LNCAP (cell line): ENCODE measurements around the gene PTPRA.

Experiments
- TF ChIP-seq, protein P1 (sequence below): fragments of 450-650 bp; IDR thresholded peaks from 2 replicates; pipeline ENCODE4 v1.5.1; 2017; ENCODE audit warnings: mild to moderate bottlenecking

PTPRA gene

DNA sequence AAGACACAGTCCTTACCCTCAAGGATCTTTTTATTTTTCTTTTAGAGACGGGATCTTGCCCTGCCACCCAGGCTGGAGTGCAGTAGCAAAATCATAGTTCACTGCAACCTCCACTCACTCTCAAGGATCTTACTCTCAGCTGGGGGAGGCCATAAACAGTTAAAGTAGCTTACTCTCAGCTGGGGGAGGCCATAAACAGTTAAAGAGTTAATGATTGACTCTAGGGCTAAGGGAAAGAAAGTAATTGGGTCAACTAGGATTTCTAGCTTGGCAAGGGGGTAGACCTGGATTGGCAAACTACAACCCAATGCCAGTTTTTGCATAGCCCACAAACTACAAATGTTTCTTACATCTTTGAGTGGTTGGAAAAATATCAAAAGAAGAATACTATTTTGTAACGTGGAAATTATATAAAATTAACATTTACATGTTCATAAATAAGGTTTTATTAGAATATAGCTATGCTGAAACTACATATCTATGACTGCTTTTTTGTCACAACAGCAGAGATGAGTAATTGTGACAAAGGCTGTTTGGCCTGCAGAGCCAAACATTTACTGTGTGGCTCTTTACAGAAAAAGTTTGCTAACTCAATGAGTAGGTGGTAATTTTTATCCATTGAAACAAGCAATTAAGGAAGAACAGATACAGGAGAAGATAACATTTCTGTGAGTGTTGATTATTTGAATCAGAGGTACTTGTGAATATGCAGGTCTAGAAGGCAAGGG is 46.4 kb downstream of the PTPRA start:
- TF ChIP-seq, protein P1, sequence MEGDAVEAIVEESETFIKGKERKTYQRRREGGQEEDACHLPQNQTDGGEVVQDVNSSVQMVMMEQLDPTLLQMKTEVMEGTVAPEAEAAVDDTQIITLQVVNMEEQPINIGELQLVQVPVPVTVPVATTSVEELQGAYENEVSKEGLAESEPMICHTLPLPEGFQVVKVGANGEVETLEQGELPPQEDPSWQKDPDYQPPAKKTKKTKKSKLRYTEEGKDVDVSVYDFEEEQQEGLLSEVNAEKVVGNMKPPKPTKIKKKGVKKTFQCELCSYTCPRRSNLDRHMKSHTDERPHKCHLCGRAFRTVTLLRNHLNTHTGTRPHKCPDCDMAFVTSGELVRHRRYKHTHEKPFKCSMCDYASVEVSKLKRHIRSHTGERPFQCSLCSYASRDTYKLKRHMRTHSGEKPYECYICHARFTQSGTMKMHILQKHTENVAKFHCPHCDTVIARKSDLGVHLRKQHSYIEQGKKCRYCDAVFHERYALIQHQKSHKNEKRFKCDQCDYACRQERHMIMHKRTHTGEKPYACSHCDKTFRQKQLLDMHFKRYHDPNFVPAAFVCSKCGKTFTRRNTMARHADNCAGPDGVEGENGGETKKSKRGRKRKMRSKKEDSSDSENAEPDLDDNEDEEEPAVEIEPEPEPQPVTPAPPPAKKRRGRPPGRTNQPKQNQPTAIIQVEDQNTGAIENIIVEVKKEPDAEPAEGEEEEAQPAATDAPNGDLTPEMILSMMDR = no peak

DNA sequence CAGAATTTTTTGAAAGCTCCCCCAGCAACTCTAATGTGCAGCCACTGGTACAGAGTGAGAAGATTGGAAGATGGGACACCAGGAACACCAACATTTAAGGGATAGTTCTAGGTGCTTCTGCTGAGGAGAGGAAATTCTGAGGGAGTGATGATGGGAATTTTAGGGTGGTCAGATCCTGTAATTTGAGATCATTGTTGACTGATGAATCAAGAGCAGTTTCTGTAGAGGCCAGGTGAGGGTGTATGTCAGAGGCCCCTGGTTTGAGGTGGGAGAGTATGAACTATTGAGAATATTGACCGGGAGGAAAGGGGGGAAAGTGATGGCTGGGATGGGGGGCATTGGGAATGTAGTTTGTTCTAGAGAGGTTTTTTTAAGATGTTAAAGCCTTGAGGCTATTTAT is 47.2 kb downstream of the PTPRA start:
- TF ChIP-seq, protein P1 = no peak

DNA sequence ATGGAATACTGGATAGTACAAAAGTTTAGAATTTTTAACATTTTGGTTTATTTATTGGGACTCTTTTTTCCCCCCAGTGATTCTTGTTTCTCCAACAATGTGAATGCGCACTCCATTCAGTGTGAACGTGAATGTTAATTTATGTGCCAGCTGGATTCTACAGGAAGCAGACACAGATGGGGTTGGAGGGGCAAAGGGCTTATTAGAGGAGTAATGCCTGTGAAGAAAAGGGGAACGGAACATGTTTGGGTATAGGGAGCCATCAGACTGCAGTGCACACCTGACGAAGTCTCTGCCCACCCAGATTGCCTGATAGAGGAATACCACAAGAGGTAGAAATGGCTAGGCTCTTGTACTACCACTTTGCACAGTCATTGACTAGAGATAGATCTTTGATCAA is 48.2 kb downstream of the PTPRA start:
- TF ChIP-seq, protein P1 = no peak

DNA sequence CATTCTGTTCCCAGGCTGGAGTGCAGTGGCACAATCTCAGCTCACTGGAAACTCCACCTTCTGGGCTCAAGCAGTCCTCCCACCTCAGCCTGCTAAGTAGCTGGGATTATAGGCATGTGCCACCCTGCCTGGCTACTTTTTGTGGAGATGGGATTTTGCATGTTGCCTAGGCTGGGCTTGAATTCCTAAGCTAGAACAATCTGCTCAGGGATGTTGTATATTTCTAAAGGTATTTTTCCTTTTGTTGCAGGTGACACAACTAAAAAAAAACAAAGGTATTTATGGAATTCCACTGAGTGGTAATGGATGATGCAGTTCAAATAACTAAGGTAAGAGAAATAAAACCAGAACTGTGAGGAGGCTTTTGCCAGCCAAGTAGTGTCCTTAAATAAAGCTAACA is 49.7 kb downstream of the PTPRA start:
- TF ChIP-seq, protein P1 = no peak

DNA sequence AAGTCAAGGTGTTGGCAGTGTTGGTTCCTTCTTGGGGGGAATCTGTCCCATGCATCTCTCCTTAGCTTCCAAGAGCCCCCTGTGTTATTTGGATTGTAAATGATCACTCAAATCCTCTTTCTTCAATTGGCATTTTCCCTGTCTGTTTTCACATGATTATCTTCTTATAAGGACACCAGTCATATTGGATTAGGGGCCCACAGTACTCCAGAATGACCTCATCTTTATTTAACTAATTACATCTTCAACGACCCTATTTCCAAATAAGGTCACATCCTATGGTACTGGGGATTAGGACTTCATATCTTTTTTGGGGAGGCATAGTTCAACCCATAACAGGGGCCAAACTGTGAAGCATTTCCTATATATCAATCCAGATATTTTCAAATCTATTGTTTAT is 57.3 kb downstream of the PTPRA start:
- TF ChIP-seq, protein P1 = no peak

DNA sequence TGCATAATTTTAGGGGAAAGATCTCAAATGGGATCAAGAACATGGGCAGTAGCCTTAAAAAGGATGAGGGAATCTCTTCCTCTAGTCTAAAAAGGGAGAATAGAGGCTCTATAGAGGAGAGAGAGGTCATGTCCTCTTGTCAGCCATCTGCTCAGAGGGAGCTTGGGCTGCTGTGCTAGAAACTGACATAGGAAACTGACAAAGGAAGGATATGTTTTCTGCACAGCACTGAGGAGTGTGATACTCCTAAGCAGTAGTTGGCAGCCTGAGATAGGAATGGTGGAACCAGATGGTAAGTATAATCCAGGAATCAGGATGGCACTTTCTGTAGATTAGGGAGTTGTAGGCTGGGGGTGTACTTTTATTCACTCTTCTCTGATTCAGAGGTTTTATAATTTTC is 59.2 kb downstream of the PTPRA start:
- TF ChIP-seq, protein P1 = no peak

DNA sequence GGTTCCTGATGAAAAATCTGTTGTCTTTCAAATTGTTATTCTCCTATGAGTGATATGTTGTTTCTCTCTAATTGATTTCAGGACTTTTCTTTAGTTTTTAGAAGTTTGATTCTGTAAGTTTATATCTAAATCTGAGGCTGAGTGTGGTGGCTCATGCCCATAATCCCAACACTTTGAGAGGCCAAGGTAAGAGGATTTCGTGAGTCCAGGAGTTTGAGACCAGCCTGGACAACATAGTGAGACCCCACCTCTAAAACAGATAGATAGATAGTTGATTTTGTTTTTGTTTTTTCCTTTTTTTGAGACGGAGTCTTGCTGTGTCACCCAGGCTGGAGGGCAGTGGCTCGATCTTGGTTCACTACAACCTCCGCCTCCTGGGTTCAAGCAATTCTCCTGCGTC is 64.6 kb downstream of the PTPRA start:
- TF ChIP-seq, protein P1 = no peak

DNA sequence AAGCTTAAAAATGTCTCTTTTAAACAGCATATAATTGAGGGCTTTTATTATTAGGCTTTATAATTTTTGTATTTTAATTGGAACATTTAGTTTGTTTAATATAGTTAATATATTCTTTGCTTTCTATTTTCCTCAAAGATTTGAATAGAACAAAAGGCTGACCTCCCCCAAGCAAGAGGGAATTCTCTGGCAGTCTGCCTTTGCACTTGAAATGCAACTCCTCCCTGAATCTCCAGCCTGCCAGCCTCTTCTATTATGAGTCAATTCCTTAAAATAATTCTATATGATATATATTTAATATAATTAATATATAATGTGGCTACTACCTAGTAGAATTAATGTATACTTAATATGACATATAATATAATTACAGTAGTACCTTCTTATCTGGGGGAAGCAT is 69.2 kb downstream of the PTPRA start:
- TF ChIP-seq, protein P1 = no peak
